Body of pancreas (tissue), 4 donors: ENCODE measurements around the gene UMODL1. TPM values are rescaled to one million over a fixed set of nuclear protein-coding genes. Genes with fewer than 3 reads are reported as not detected.
A peak's percentile ranks its signal among the peaks of the same experiment; 100 is the strongest.

ENCODE experiments used
- ATAC-seq: fragments of 150-250 bp; one replicate; pipeline ENCODE4 v1.9.1; 2016
- DNase-seq, 4 donors: peaks; one replicate each; pipeline ENCODE4 v3.0.0-alpha.2; 2019
- H3K27ac ChIP-seq, 4 donors: fragments of 200-600 bp; sonication (generic); 1 replicate in 3 of 4; 2 replicates in 1 of 4; pipeline versions ENCODE4 v1.5.1 to v1.6.1; 2016 to 2019; ENCODE audit warnings: mild to moderate bottlenecking in 1 of 4, mixed read lengths in 1 of 4, moderate library complexity in 1 of 4
- H3K27me3 ChIP-seq, 2 donors: fragments of 200-600 bp; sonication (generic); one replicate each; pipeline ENCODE4 v1.6.0; 2016; ENCODE audit warnings: mild to moderate bottlenecking in 1 of 2
- H3K36me3 ChIP-seq, 2 donors: fragments of 200-600 bp; sonication (generic); replicated peaks in 1 of 2; 2 replicates each; pipeline ENCODE4 v1.5.1; 2016; ENCODE audit warnings: low read depth in 2 of 2; ENCODE audit not compliant: insufficient read depth in 1 of 2
- H3K4me1 ChIP-seq: fragments of 200-600 bp; sonication (generic); one replicate; pipeline ENCODE4 v1.6.0; 2016
- H3K4me3 ChIP-seq, 2 donors: fragments of 200-600 bp; sonication (generic); 1 replicate in 1 of 2; 2 replicates in 1 of 2; pipeline ENCODE4 v1.5.1; 2016 to 2019
- H3K9me3 ChIP-seq, 3 donors: fragments of 200-600 bp; sonication (generic); 1 replicate in 2 of 3; 2 replicates in 1 of 3; pipeline ENCODE4 v1.5.1; 2016
- POLR2A ChIP-seq, 3 donors: fragments of 450-650 bp; IDR thresholded peaks; one replicate each; pipeline ENCODE4 v1.6.1; 2016; ENCODE audit warnings: antibody characterized with exemption in 3 of 3, mild to moderate bottlenecking in 2 of 3
- WGBS, 2 donors: methylation state at CpG; one replicate each; pipeline ENCODE4 v1.1.5; 2017; 5-methylcytosine and 5-hydroxymethylcytosine counted together
- intact Hi-C: fragments of 100-400 bp; cut with DNase I; formaldehyde crosslinking; loops from one replicate; pipeline ENCODE4 v1.15.1; 2023
- total RNA-seq, 2 donors: library from RNA; depleted of rRNA; stranded (reverse); fragments of >200 nt; gene quantifications; one replicate each; pipeline ENCODE4 v1.1.0, GENCODE V29; 2016
- TF ChIP-seq, protein P1 (sequence below), 7 experiments: fragments of 450-650 bp in 4 of 7; fragments of 200-600 bp in 3 of 7; sonication (generic) in 3 of 7; IDR thresholded peaks; one replicate each; pipeline ENCODE4 v1.5.1; 2016 to 2019; ENCODE audit warnings: antibody characterized with exemption in 7 of 7

Gene UMODL1
- total RNA-seq, 2 donors from 2014 or later: not detected

DNA sequence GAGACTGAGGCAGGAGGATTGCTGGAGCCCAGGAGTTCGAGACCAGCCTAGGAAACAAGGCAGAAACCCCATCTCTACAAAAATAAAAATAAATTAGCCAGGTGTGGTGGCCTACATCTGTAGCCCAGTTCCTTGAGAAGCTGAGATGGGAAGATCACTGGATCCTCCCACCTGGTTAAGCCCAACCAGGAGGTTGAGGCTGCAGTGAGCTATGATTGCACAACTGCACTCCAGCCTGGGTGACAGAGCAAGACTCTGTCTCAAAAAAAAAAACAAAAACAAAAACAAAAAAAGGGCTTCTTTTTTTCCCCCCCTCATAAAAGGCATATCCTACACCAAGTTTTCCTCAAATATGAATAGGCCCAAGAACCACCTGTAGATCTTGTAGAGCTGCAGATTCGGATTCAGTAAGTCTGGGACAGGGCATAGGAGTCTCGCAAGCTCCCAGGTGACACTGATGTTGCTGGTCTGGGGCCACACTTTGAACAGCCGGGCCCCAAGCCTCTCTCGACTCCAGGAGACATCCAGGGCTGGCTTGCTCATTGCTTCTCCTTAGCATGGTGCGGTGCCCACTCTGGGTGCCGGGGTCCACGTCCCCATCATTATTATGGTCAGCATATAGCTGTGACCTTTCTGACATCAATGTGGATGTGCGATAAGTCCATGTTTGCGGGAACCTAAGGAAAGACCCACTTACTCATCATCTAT lies 22.1 kb upstream of the UMODL1 start:
- intact Hi-C loops: no loop called here
- no peak overlapping the region for H3K4me3 ChIP-seq
- peak overlapping the region in 1 of 4 donors; percentile 16 for H3K27ac ChIP-seq
- DNase-seq (no peak), ATAC-seq (no peak)
- H3K27me3 ChIP-seq: no peaks in the 10 kb centered on the region
- 83 to 91% methylated on average over 9 of the region's 10 CpGs for WGBS, 2 donors
- H3K36me3 ChIP-seq: no peaks in the 10 kb centered on the region
- H3K9me3 ChIP-seq: no peaks in the 10 kb centered on the region
- TF ChIP-seq, protein P1, sequence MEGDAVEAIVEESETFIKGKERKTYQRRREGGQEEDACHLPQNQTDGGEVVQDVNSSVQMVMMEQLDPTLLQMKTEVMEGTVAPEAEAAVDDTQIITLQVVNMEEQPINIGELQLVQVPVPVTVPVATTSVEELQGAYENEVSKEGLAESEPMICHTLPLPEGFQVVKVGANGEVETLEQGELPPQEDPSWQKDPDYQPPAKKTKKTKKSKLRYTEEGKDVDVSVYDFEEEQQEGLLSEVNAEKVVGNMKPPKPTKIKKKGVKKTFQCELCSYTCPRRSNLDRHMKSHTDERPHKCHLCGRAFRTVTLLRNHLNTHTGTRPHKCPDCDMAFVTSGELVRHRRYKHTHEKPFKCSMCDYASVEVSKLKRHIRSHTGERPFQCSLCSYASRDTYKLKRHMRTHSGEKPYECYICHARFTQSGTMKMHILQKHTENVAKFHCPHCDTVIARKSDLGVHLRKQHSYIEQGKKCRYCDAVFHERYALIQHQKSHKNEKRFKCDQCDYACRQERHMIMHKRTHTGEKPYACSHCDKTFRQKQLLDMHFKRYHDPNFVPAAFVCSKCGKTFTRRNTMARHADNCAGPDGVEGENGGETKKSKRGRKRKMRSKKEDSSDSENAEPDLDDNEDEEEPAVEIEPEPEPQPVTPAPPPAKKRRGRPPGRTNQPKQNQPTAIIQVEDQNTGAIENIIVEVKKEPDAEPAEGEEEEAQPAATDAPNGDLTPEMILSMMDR (IDR thresholded peaks at IDR 0.05): no peak
- no peak for TF ChIP-seq POLR2A (IDR thresholded peaks at IDR 0.05)
- peaks cover 4% of the 10 kb centered on the region for H3K4me1 ChIP-seq

DNA sequence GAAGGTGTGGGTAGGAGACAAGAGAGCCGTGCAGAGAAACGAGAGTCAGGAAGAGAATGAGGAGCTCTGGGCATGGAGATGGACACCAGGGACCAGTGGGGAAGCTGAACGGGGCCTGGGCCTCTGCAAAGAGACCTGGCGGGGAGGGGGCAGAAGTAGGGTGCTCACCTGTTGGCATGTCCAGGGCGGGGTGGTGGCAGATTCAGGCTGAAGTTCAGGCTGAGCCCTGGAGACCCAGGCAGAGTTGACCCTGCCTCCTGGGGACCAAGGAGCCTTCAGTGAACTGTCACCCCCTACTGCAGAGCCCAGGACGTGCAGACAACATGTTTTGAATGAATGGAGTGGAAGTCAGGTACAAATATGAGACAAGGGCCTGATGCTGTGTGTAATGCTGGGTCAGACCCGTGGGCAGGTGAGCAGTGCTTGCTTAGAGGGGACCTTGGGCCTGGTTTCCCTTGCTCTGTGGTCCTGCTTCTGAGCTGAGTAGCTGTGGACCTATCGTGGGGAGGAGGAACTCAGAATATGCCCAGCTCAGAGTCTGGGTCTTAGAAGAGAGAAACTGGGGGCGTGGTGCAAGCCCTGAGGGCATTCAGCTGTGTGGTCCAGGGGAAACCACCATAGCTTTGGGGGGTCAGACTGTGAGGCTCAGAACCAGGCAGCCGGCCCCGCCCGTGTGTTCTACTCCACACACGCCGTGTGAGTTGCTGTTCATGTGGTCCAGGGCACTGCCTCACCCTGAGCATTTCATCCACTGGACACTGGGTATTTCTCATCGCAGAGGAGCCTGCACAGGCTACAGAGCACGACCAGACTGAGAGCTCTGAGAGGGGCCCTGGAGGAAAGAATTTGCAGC lies 21.3 kb upstream of the UMODL1 start:
- Histone ChIP-seq H3K27ac (no peak overlapping the region), H3K4me1 (peaks cover 4% of the 10 kb centered on the region), H3K4me3 (no peak overlapping the region), H3K27me3 (no peaks in the 10 kb centered on the region), H3K36me3 (no peaks in the 10 kb centered on the region), H3K9me3 (no peaks in the 10 kb centered on the region)
- WGBS, 2 donors: 83 to 86% methylated on average over 14 to 16 of the region's 16 CpGs
- ATAC-seq: no peak
- intact Hi-C loops: no loop called here
- no peak for DNase-seq
- TF ChIP-seq POLR2A (IDR thresholded peaks at IDR 0.05): no peak
- TF ChIP-seq, protein P1 (IDR thresholded peaks at IDR 0.05): no peak

DNA sequence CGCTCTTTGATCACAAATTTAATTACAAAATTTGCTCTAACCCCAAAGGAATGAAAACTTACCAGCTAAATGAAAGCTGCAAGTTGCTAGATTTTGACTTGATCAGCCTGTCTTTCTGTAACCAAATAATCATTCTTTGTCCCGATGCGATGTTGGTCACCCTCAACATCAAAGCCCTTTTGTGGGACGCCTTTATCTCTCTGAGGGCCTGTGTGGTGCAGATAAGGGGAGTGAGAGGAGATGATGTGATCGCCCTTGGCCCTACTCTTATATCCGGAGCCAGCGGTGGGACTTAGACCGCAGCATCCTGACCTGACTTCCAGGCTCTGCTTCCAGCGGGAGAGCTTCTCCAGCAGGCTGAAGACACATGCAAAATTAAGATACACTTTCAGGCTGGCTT lies 19.3 kb upstream of the UMODL1 start:
- Histone ChIP-seq H3K36me3 (no peaks in the 10 kb centered on the region), H3K4me3 (no peak overlapping the region), H3K27me3 (no peaks in the 10 kb centered on the region), H3K4me1 (peaks cover 12% of the 10 kb centered on the region), H3K9me3 (no peaks in the 10 kb centered on the region), H3K27ac (no peak overlapping the region)
- 57 to 67% methylated on average over 9 of the region's 9 CpGs for WGBS, 2 donors
- intact Hi-C loops: no loop called here
- TF ChIP-seq, protein P1 (IDR thresholded peaks at IDR 0.05): no peak
- no peak for TF ChIP-seq POLR2A (IDR thresholded peaks at IDR 0.05)
- ATAC-seq: no peak
- no peak for DNase-seq

DNA sequence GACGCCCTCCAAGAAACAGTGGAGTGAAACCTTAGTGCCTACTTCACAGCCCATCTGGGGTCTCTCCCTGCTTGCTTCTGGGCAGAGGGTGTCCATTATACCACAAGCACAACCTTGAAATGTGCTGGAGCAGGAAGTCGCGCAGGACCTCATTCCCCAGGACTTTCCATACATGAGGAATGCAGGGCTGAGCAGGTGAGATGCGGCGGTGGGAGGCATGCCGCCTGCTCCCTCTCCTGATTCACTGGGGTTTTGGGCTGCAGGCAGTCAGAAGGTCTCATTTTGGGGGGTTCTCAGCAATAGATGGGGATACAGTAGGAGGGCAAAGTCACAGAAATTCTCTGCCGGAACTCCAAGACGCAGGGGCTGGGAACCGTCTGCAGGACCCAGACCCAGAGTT lies 15.7 kb upstream of the UMODL1 start:
- H3K27me3 ChIP-seq: no peaks in the 10 kb centered on the region
- ATAC-seq: no peak
- H3K9me3 ChIP-seq: no peaks in the 10 kb centered on the region
- WGBS, 2 donors: 88 to 91% methylated on average over 9 of the region's 9 CpGs
- intact Hi-C loops: no loop called here
- TF ChIP-seq POLR2A (IDR thresholded peaks at IDR 0.05): no peak
- no peak for DNase-seq
- H3K36me3 ChIP-seq: no peaks in the 10 kb centered on the region
- no peak overlapping the region for H3K27ac ChIP-seq
- no peak overlapping the region for H3K4me3 ChIP-seq
- peaks cover 24% of the 10 kb centered on the region for H3K4me1 ChIP-seq

DNA sequence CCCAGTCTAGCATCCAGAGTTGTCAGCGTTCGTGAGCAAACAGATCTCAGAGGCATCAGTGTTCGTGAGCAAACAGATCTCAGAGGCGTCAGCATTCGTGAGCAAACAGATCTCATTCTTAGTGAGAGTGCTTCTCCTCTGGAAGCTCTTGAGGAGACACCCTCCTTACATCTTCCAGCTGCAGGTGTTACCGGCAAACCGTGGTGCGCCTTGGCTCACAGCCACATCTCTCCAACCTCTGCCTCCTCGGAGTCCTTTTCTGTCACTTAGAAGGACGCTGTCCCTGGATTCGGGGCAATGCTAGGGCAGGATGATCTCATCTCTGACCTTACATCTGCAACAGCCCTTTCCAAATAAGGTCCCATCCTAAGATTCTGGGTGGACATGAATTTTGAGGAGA lies 14.6 kb upstream of the UMODL1 start:
- Histone ChIP-seq H3K4me1 (peaks cover 24% of the 10 kb centered on the region), H3K4me3 (no peak overlapping the region), H3K36me3 (no peaks in the 10 kb centered on the region), H3K9me3 (no peaks in the 10 kb centered on the region), H3K27me3 (no peaks in the 10 kb centered on the region), H3K27ac (no peak overlapping the region)
- ATAC-seq (peak; percentile 21), DNase-seq (peak in 2 of 4 donors; percentile 30 to 50)
- TF ChIP-seq, protein P1 (IDR thresholded peaks at IDR 0.05): no peak
- TF ChIP-seq POLR2A (IDR thresholded peaks at IDR 0.05): no peak
- intact Hi-C loops: no loop called here
- 38 to 51% methylated on average over 8 to 11 of the region's 11 CpGs for WGBS, 2 donors
